Panc1 (cell line): Measurements from ENCODE around the gene PNMA6E. TPM values are rescaled to one million over a fixed set of nuclear protein-coding genes. Genes with fewer than 3 reads are reported as not detected.

ENCODE experiments used
- ATAC-seq: fragments of 200-7000 bp; cut with Tn5 transposase; 2 replicates; pipeline ENCODE4 v1.9.1; 2020; ENCODE audit warnings: mild to moderate bottlenecking, moderate library complexity
- BruUV-seq: library from RNA; stranded (reverse); fragments of 400-500 nt; replicated peaks from 2 replicates; lab custom pipeline; 2021; lab: Mats Ljungman, UMichigan
- CTCF ChIA-PET: fragments of 300-600 bp; sonication (Branson Sonifier 250); formaldehyde crosslinking; loops from one replicate; lab custom pipeline; 2022; ENCODE audit warnings: antibody characterized with exemption; lab: Charles Lee
- POLR2A ChIA-PET: fragments of 300-600 bp; sonication (Branson Sonifier 250); formaldehyde crosslinking; loops from one replicate; lab custom pipeline; 2022; ENCODE audit warnings: antibody characterized with exemption; lab: Charles Lee
- DNase-seq: peaks from one replicate; pipeline ENCODE4 v3.0.0-alpha.2; 2010; ENCODE audit warnings: low read depth, low spot score
- H3K27ac ChIP-seq: 2 replicates; pipeline ENCODE4 v1.5.1; 2011; ENCODE audit warnings: mild to moderate bottlenecking, low read length, inconsistent platforms
- H3K27me3 ChIP-seq: fragments of 200-500 bp; sonication (Bioruptor generic); 2 replicates; pipeline ENCODE4 v1.6.0; 2014; ENCODE audit warnings: low read length, inconsistent platforms; ENCODE audit not compliant: control insufficient read depth, insufficient read depth
- H3K36me3 ChIP-seq: fragments of 200-500 bp; sonication (Bioruptor generic); 2 replicates; pipeline ENCODE4 v1.5.1; 2014; ENCODE audit warnings: inconsistent platforms, mild to moderate bottlenecking, low read length, moderate library complexity; ENCODE audit not compliant: control insufficient read depth, insufficient read depth
- H3K4me1 ChIP-seq: 2 replicates; pipeline ENCODE4 v1.5.1; 2011; ENCODE audit warnings: inconsistent platforms, mild to moderate bottlenecking, low read length, moderate library complexity; ENCODE audit not compliant: control insufficient read depth, insufficient read depth
- H3K4me3 ChIP-seq, 2 experiments: 2 replicates each; pipeline ENCODE4 v1.5.1; 2011 to 2012; ENCODE audit warnings: low read depth in 2 of 2, low read length in 2 of 2, mild to moderate bottlenecking in 2 of 2, inconsistent platforms in 1 of 2, moderate library complexity in 1 of 2
- H3K9me3 ChIP-seq: fragments of 200-500 bp; sonication (Bioruptor generic); 2 replicates; pipeline ENCODE4 v1.5.1; 2014; ENCODE audit warnings: low read depth, mild to moderate bottlenecking, inconsistent platforms, low read length, moderate library complexity; ENCODE audit not compliant: control insufficient read depth, insufficient read depth
- CTCF ChIP-seq: fragments of 450-650 bp; IDR thresholded peaks from 2 replicates; pipeline ENCODE4 v1.5.1; 2017; ENCODE audit warnings: mild to moderate bottlenecking
- POLR2AphosphoS5 ChIP-seq: IDR thresholded peaks from 2 replicates; pipeline ENCODE4 v1.6.1; 2012; ENCODE audit warnings: mild to moderate bottlenecking, low read depth, low read length, moderate library complexity
- REST ChIP-seq, 2 experiments: IDR thresholded peaks; 2 replicates each; pipeline ENCODE4 v1.6.1; 2011 to 2012; ENCODE audit warnings: low read depth in 2 of 2, control low read depth in 1 of 2, low read length in 1 of 2, mild to moderate bottlenecking in 1 of 2, moderate library complexity in 1 of 2; ENCODE audit not compliant: insufficient read depth in 1 of 2
- SIN3A ChIP-seq: IDR thresholded peaks from 2 replicates; pipeline ENCODE4 v1.6.1; 2012; ENCODE audit warnings: low read depth, mild to moderate bottlenecking, low read length, moderate library complexity, borderline replicate concordance; ENCODE audit not compliant: insufficient read depth
- TCF7L2 ChIP-seq: IDR thresholded peaks from 2 replicates; pipeline ENCODE4 v1.6.1; 2011; ENCODE audit warnings: mild to moderate bottlenecking, low read depth, low read length, inconsistent platforms
- in situ Hi-C: cut with HindIII; loops from 2 replicates; pipeline ENCODE4 v1.10.0; 2016; ENCODE audit warnings: low sequenced_read_pairs, low pct_unique_long_range_greater_than_20kb
- intact Hi-C: fragments of 100-400 bp; cut with micrococcal nuclease; formaldehyde crosslinking; loops from one replicate; pipeline ENCODE4 v1.10.0; 2022; ENCODE audit not compliant: unreplicated experiment
- total RNA-seq: library from RNA; stranded (reverse); gene quantifications from one replicate; pipeline ENCODE4 v1.2.1, GENCODE V29; 2021; ENCODE audit not compliant: unreplicated experiment

The PNMA6E gene
- total RNA-seq, 1 experiment from 2014 or later: not detected

- CTCF ChIA-PET: no interaction called here
- H3K27me3 ChIP-seq: peaks cover 8% of the 10 kb centered on the region
- BruUV-seq: no TSS peak
- POLR2A ChIA-PET: no interaction called here
- TF ChIP-seq REST (IDR thresholded peaks at IDR 0.05; ENCODE audit: insufficient read depth in 1 of 2, low read depth in 2 of 2, low read length in 1 of 2) (no peak), POLR2AphosphoS5 (no peak), CTCF (no peak), SIN3A (no peak), TCF7L2 (no peak)
- ATAC-seq: no peak
- no peaks in the 10 kb centered on the region for H3K9me3 ChIP-seq
- H3K4me3 ChIP-seq: no peak overlapping the region
- H3K4me1 ChIP-seq: no peaks in the 10 kb centered on the region
- DNase-seq: no peak
- in situ Hi-C loops (no loop called here), intact Hi-C loops (no loop called here)
- H3K36me3 ChIP-seq: no peaks in the 10 kb centered on the region
- no peak overlapping the region for H3K27ac ChIP-seq
These were observed 29.9 kb downstream of the PNMA6E start for GRCh38 chrX:153371256-153371655.

GRCh38 chrX:153370293-153371055 lies 30.7 kb downstream of the PNMA6E start:
- in situ Hi-C loops: no loop called here

More at GRCh38 chrX:153370293-153371055, 30.7 kb downstream of the PNMA6E start:
- intact Hi-C loops: no loop called here
- TF ChIP-seq POLR2AphosphoS5 (no peak), TCF7L2 (no peak), CTCF (no peak), SIN3A (no peak), REST (IDR thresholded peaks at IDR 0.05; ENCODE audit: insufficient read depth in 1 of 2, low read depth in 2 of 2, low read length in 1 of 2) (no peak)
- ATAC-seq (no peak), DNase-seq (no peak)
- ChIA-PET POLR2A (no interaction called here), CTCF (interaction anchor here (0.5 kb wide), 1 partner anchor 67 kb away, joined by 11 read pairs; no protein-coding TSS in a partner anchor)
- H3K27me3 ChIP-seq: peaks cover 8% of the 10 kb centered on the region
- no peak overlapping the region for H3K27ac ChIP-seq
- BruUV-seq: no TSS peak
- no peaks in the 10 kb centered on the region for H3K4me1 ChIP-seq
- no peaks in the 10 kb centered on the region for H3K36me3 ChIP-seq
- H3K9me3 ChIP-seq: no peaks in the 10 kb centered on the region
- H3K4me3 ChIP-seq: no peak overlapping the region
